Activated B cell treated with CpG ODN at 0.5 μM for 24 hours (primary cell): ENCODE data around the gene NXPE1. TPM values are rescaled to one million over a fixed set of nuclear protein-coding genes. Genes with fewer than 3 reads are reported as not detected.
"Not testable (repeated sequence)": the region's sequence is repeated elsewhere in the genome, so short reads cannot be mapped to it uniquely, and the experiment has no call there.

Experiments
- ATAC-seq: fragments of 200-7000 bp; cut with Tn5 transposase; one replicate; pipeline ENCODE4 v1.10.0; 2021; ENCODE audit warnings: low read depth, mild to moderate bottlenecking, moderate library complexity
- CTCF ChIA-PET: fragments of 350-600 bp; sonication (Branson Sonifier 250); formaldehyde crosslinking; loops from one replicate; lab custom pipeline; 2021; ENCODE audit warnings: antibody characterized with exemption; lab: Charles Lee
- POLR2A ChIA-PET: fragments of 350-600 bp; sonication (Branson Sonifier 250); formaldehyde crosslinking; loops from one replicate; lab custom pipeline; 2021; ENCODE audit warnings: antibody characterized with exemption; lab: Charles Lee
- DNase-seq: peaks from one replicate; pipeline ENCODE4 v3.0.0; 2022
- H3K27ac Mint-ChIP-seq: one replicate; pipeline ENCODE4 v1.8.0; 2020; ENCODE audit warnings: mixed read lengths
- H3K27me3 Mint-ChIP-seq: one replicate; pipeline ENCODE4 v1.8.0; 2021; ENCODE audit warnings: mixed read lengths
- H3K36me3 Mint-ChIP-seq: one replicate; pipeline ENCODE4 v1.8.0; 2021; ENCODE audit warnings: low read depth, mixed read lengths
- H3K4me1 Mint-ChIP-seq: one replicate; pipeline ENCODE4 v1.8.0; 2021; ENCODE audit warnings: mixed read lengths
- H3K4me3 Mint-ChIP-seq: one replicate; pipeline ENCODE4 v1.8.0; 2020; ENCODE audit warnings: mild to moderate bottlenecking, mixed read lengths
- H3K9me3 Mint-ChIP-seq: one replicate; pipeline ENCODE4 v1.8.0; 2020; ENCODE audit warnings: mixed read lengths
- CTCF ChIP-seq: fragments of 200-600 bp; IDR thresholded peaks from one replicate; pipeline ENCODE4 v1.8.0; 2022; ENCODE audit warnings: antibody characterized with exemption, mild to moderate bottlenecking
- intact Hi-C: fragments of 100-400 bp; cut with micrococcal nuclease; formaldehyde crosslinking; loops from one replicate; pipeline ENCODE4 v1.15.1; 2024
- total RNA-seq: library from RNA; stranded (reverse); gene quantifications from 2 replicates; pipeline ENCODE4 v1.2.3, GENCODE V29; 2022

Gene NXPE1
- total RNA-seq = not detected in 2 replicates

GRCh38 chr11:114559425-114560310 is at the start of gene NXPE1:
Gene NXPE1, minus strand, starts transcription at chr11:114559881. Its CDS starts 8,680 bp downstream, at chr11:114551201.
- no peak for DNase-seq
- no peaks in the 10 kb centered on the region for H3K4me1 Mint-ChIP-seq
- H3K27me3 Mint-ChIP-seq = peaks cover 1% of the 10 kb centered on the region
- intact Hi-C loops = no loop called here
- CTCF ChIA-PET = no interaction called here
- H3K9me3 Mint-ChIP-seq = no peaks in the 10 kb centered on the region
- POLR2A ChIA-PET = no interaction called here
- H3K36me3 Mint-ChIP-seq = no peaks in the 10 kb centered on the region
- no peak for TF ChIP-seq CTCF
- H3K4me3 Mint-ChIP-seq = no peak within 1 kb of the TSS
- no peak within 1 kb of the TSS for H3K27ac Mint-ChIP-seq
- no peak for ATAC-seq

- Mint-ChIP-seq H3K27me3 (no peaks in the 10 kb centered on the region), H3K4me1 (no peaks in the 10 kb centered on the region), H3K9me3 (no peaks in the 10 kb centered on the region), H3K27ac (no peak overlapping the region), H3K4me3 (no peak overlapping the region), H3K36me3 (no peaks in the 10 kb centered on the region)
- DNase-seq = no peak
- TF ChIP-seq CTCF = no peak
- POLR2A ChIA-PET = no interaction called here
- ATAC-seq = no peak
- CTCF ChIA-PET = no interaction called here
- intact Hi-C loops = no loop called here
Measured at GRCh38 chr11:114609429-114609828, 49.7 kb upstream of the NXPE1 start.

GRCh38 chr11:114608605-114609004 is 48.9 kb upstream of the NXPE1 start:
- H3K4me3 Mint-ChIP-seq, ATAC-seq, CTCF ChIA-PET, H3K36me3 Mint-ChIP-seq, intact Hi-C loops, POLR2A ChIA-PET, H3K4me1 Mint-ChIP-seq, H3K27ac Mint-ChIP-seq, H3K27me3 Mint-ChIP-seq, DNase-seq, H3K9me3 Mint-ChIP-seq: not testable (repeated sequence)

- CTCF ChIA-PET = no interaction called here
Measured at GRCh38 chr11:114607753-114608459, 48.2 kb upstream of the NXPE1 start.

GRCh38 chr11:114606802-114607075 is 47.1 kb upstream of the NXPE1 start:
- intact Hi-C loops, H3K4me3 Mint-ChIP-seq, H3K27ac Mint-ChIP-seq, H3K4me1 Mint-ChIP-seq, DNase-seq, ATAC-seq, H3K36me3 Mint-ChIP-seq, H3K27me3 Mint-ChIP-seq, CTCF ChIA-PET, H3K9me3 Mint-ChIP-seq, POLR2A ChIA-PET: not testable (repeated sequence)

More at GRCh38 chr11:114607753-114608459, 48.2 kb upstream of the NXPE1 start:
- no peaks in the 10 kb centered on the region for H3K9me3 Mint-ChIP-seq
- DNase-seq = no peak
- ATAC-seq = no peak
- no peak for TF ChIP-seq CTCF
- intact Hi-C loops = no loop called here
- H3K4me3 Mint-ChIP-seq = no peak overlapping the region
- no peaks in the 10 kb centered on the region for H3K36me3 Mint-ChIP-seq
- no peaks in the 10 kb centered on the region for H3K4me1 Mint-ChIP-seq
- H3K27ac Mint-ChIP-seq = no peak overlapping the region
- POLR2A ChIA-PET = no interaction called here
- H3K27me3 Mint-ChIP-seq = no peaks in the 10 kb centered on the region
